Hepatocyte (in vitro differentiated cells): ENCODE data around the gene HES4. TPM values are rescaled to one million over a fixed set of nuclear protein-coding genes. Genes with fewer than 3 reads are reported as not detected.

Experiments used
- DNase-seq: peaks from one replicate; pipeline ENCODE4 v3.0.0-alpha.2; 2016; ENCODE audit warnings: low spot score
- H2AFZ ChIP-seq: fragments of 200-600 bp; sonication (generic); 2 replicates; pipeline ENCODE4 v1.6.0; 2016; ENCODE audit warnings: antibody characterized with exemption, mild to moderate bottlenecking
- H3K27ac ChIP-seq: fragments of 200-600 bp; sonication (generic); 2 replicates; pipeline ENCODE4 v1.5.1; 2016; ENCODE audit warnings: mild to moderate bottlenecking
- H3K27me3 ChIP-seq: fragments of 200-600 bp; sonication (generic); 2 replicates; pipeline ENCODE4 v1.6.1; 2016
- H3K36me3 ChIP-seq: fragments of 200-600 bp; sonication (generic); replicated peaks from 2 replicates; pipeline ENCODE4 v1.5.1; 2016; ENCODE audit warnings: low read depth; ENCODE audit not compliant: insufficient read depth
- H3K4me1 ChIP-seq: fragments of 200-600 bp; sonication (generic); 2 replicates; pipeline ENCODE4 v1.5.1; 2016; ENCODE audit warnings: mild to moderate bottlenecking, moderate library complexity; ENCODE audit not compliant: insufficient read depth
- H3K4me2 ChIP-seq: fragments of 200-600 bp; sonication (generic); 2 replicates; pipeline ENCODE4 v1.6.0; 2016
- H3K4me3 ChIP-seq: fragments of 200-600 bp; sonication (generic); 2 replicates; pipeline ENCODE4 v1.5.1; 2016; ENCODE audit warnings: mild to moderate bottlenecking
- H3K79me2 ChIP-seq: fragments of 200-600 bp; sonication (generic); 2 replicates; pipeline ENCODE4 v1.6.0; 2017; ENCODE audit warnings: mild to moderate bottlenecking
- H3K9me2 ChIP-seq: fragments of 200-600 bp; sonication (generic); replicated peaks from 2 replicates; pipeline ENCODE4 v1.6.0; 2017; ENCODE audit warnings: mild to moderate bottlenecking; ENCODE audit not compliant: insufficient read depth
- H3K9me3 ChIP-seq: fragments of 200-600 bp; sonication (generic); 2 replicates; pipeline ENCODE4 v1.5.1; 2016; ENCODE audit warnings: low read depth, mild to moderate bottlenecking
- H4K20me1 ChIP-seq: fragments of 200-600 bp; sonication (generic); 2 replicates; pipeline ENCODE4 v1.6.0; 2016; ENCODE audit warnings: mild to moderate bottlenecking; ENCODE audit not compliant: insufficient read depth, poor library complexity, severe bottlenecking
- CTCF ChIP-seq: fragments of 200-600 bp; sonication (generic); IDR thresholded peaks from 2 replicates; pipeline ENCODE4 v1.5.1; 2016; ENCODE audit warnings: antibody characterized with exemption, mild to moderate bottlenecking; ENCODE audit not compliant: poor library complexity
- EZH2 ChIP-seq: fragments of 200-600 bp; sonication (generic); IDR thresholded peaks from 2 replicates; pipeline ENCODE4 v1.6.1; 2016; ENCODE audit warnings: antibody characterized with exemption, mild to moderate bottlenecking, borderline replicate concordance
- EZH2phosphoT487 ChIP-seq: fragments of 200-600 bp; sonication (generic); IDR thresholded peaks from one replicate; pipeline ENCODE4 v1.6.1; 2018; ENCODE audit warnings: antibody characterized with exemption, mild to moderate bottlenecking, low read depth, moderate library complexity; ENCODE audit not compliant: unreplicated experiment, severe bottlenecking
- WGBS: methylation state at CpG from one replicate; pipeline ENCODE4 v1.1.6; 2016; ENCODE audit warnings: low lambda C conversion rate; ENCODE audit errors: missing lambda C conversion rate; 5-methylcytosine and 5-hydroxymethylcytosine counted together
- polyA plus RNA-seq: library from polyadenylated mRNA; unstranded; fragments of >200 nt; fragmentation: Nextera tagmentation; extraction: Ambion mirVana; gene quantifications from 2 replicates; pipeline ENCODE4 v1.2.1, GENCODE V29; 2016
- total RNA-seq: library from RNA; depleted of rRNA; stranded (reverse); fragments of >200 nt; gene quantifications from 2 replicates; pipeline ENCODE4 v1.2.3, GENCODE V29; 2014

The HES4 gene
- total and polyA plus RNA-seq, 2 experiments from 2014 or later = 28.7 to 74.5 TPM

DNA sequence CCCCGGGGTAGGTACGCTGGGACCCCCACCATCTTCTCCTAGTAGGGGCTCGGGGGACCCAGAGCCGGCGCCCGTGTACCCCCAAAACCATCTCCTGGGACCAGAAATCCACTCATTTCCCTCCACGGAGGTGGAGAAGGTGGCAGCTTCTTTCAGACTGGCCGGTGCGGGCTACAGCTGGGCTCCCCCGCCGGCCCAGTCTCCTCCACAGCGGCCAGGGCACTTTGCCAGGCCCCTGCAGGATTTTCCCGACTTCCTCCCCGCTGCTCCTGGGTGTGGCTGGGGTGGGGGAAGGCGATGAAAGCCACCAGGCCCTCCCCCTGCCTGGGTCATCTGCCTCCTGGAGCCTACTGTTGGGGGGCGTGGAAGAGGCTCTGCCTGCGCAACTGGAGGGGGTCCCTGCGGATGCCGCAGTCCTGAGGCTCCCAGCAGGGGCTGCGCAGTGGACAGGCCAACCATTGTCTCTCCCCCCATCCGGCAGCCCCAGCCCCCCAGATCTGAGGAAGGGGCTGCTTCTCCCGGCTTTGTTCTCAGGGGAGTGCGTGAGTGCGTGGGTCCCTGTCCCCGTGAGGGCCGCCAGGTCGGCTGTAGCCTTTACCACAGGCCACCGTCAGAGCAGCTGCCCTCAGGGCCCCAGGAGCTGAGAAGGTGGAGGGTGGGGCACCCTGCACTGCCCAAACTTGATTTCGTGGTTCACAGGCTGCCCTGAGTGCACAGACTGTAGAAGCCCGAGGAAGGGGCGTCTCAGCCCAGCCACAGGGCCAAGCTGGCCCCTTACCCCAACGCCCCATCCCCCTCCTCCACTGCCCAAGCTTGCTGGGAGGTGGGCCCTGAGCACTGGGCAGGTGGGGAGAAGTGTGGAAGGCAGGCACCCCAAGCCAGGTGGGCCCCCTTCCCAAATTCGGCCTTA lies 21.4 kb upstream of the HES4 start:
- peak overlapping the region; percentile 93 for H3K4me3 ChIP-seq
- H3K36me3 ChIP-seq = no peaks in the 10 kb centered on the region
- TF ChIP-seq EZH2 (no peak), CTCF (no peak), EZH2phosphoT487 (no peak)
- peaks cover 36% of the 10 kb centered on the region for H3K79me2 ChIP-seq
- no peak overlapping the region for H2AFZ ChIP-seq
- WGBS = 30% methylated on average over 26 of the region's 33 CpGs
- peak overlapping the region; percentile 97 for H3K27ac ChIP-seq
- no peaks in the 10 kb centered on the region for H3K9me2 ChIP-seq
- no peaks in the 10 kb centered on the region for H3K27me3 ChIP-seq
- H3K9me3 ChIP-seq = no peaks in the 10 kb centered on the region
- peak overlapping the region; percentile 97 for H3K4me2 ChIP-seq
- no peaks in the 10 kb centered on the region for H4K20me1 ChIP-seq
- peak; percentile 86 for DNase-seq
- H3K4me1 ChIP-seq = peaks cover 39% of the 10 kb centered on the region

- peak overlapping the region; percentile 97 for H3K27ac ChIP-seq
- H3K9me3 ChIP-seq = no peaks in the 10 kb centered on the region
- H4K20me1 ChIP-seq = no peaks in the 10 kb centered on the region
- H3K4me1 ChIP-seq = peaks cover 38% of the 10 kb centered on the region
- H3K79me2 ChIP-seq = peaks cover 36% of the 10 kb centered on the region
- TF ChIP-seq EZH2 (no peak), CTCF (no peak), EZH2phosphoT487 (no peak)
- no peaks in the 10 kb centered on the region for H3K9me2 ChIP-seq
- H2AFZ ChIP-seq = no peak overlapping the region
- WGBS = 1% methylated on average over 19 of the region's 59 CpGs
- no peaks in the 10 kb centered on the region for H3K36me3 ChIP-seq
- peak; percentile 74 for DNase-seq
- peak overlapping the region; percentile 97 for H3K4me2 ChIP-seq
- H3K4me3 ChIP-seq = peak overlapping the region; percentile 93
- no peaks in the 10 kb centered on the region for H3K27me3 ChIP-seq
Observed at GRCh38 chr1:1020415-1021009, 20.6 kb upstream of the HES4 start.

DNA sequence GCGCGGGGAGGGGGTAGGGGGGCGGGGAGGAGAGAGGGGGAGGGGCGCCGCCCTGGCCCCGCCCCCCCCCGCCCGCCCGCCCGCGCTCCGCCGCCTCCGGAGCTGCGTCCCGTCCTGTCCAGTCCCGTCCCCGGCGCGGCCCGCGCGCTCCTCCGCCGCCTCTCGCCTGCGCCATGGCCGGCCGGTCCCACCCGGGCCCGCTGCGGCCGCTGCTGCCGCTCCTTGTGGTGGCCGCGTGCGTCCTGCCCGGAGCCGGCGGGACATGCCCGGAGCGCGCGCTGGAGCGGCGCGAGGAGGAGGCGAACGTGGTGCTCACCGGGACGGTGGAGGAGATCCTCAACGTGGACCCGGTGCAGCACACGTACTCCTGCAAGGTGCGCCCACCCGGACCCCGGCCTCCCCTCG lies 20.1 kb upstream of the HES4 start, which contains the start of gene AGRN:
Gene AGRN, plus strand, starts transcription at position 121 of the 405 bp plus-strand sequence. Its CDS starts 53 bp downstream, at position 174.
- TF ChIP-seq EZH2 (no peak), CTCF (no peak), EZH2phosphoT487 (no peak)
- Histone ChIP-seq H3K4me1 (peaks cover 33% of the 10 kb centered on the region), H3K79me2 (peaks cover 33% of the 10 kb centered on the region)

More for the DNA sequence above, 20.1 kb upstream of the HES4 start, which contains the start of gene AGRN:
- DNase-seq = no peak
- no peaks in the 10 kb centered on the region for H3K27me3 ChIP-seq
- no peaks in the 10 kb centered on the region for H3K9me2 ChIP-seq
- no peaks in the 10 kb centered on the region for H3K36me3 ChIP-seq
- H3K4me3 ChIP-seq = peak within 1 kb of the TSS; percentile 93
- peak within 1 kb of the TSS; percentile 97 for H3K27ac ChIP-seq
- no peaks in the 10 kb centered on the region for H3K9me3 ChIP-seq
- no peaks in the 10 kb centered on the region for H4K20me1 ChIP-seq
- H3K4me2 ChIP-seq = peak within 1 kb of the TSS; percentile 97
- WGBS = 0% methylated on average over 14 of the region's 58 CpGs
- H2AFZ ChIP-seq = peak within 1 kb of the TSS; percentile 35
